ENCODE measurements around the gene RAB10. TPM values are rescaled to one million over a fixed set of nuclear protein-coding genes. Genes with fewer than 3 reads are reported as not detected.
A peak's percentile ranks its signal among the peaks of the same experiment; 100 is the strongest.

RAB10 gene
- total RNA-seq, 2 donors from 2014 or later: 115 to 121 TPM

DNA sequence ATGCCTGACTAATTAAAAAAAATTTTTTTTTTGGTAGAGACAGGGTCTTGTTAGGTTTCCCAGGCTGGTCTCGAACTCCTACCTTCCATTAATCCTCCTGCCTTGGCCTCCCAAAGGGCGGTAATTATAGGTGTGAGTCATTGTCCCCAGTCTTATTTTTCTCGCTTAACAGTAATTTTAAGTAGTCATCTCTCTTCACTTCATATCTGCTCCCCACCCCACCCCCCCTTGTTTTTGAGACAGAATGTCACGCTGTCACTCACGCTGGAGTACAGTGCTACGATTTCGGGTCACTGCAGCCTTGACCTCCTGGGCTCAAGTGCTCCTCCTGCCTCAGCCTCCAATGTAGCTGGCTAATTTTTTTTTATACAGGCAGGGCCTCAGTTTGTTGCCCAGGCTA, 27.7 kb downstream of the RAB10 start:
- Histone ChIP-seq H3K36me3 (ENCODE audit: control insufficient read depth, insufficient read depth, low read length) (peaks cover 38% of the 10 kb centered on the region), H3K4me1 (ENCODE audit: control insufficient read depth, insufficient read depth, low read length) (peaks cover 3% of the 10 kb centered on the region), H3K27me3 (ENCODE audit: control insufficient read depth, insufficient read depth, low read length, poor library complexity, severe bottlenecking) (no peaks in the 10 kb centered on the region), H3K9me3 (ENCODE audit: control insufficient read depth, low read length) (no peaks in the 10 kb centered on the region), H3K4me3 (ENCODE audit: low read length) (no peak overlapping the region), H3K9ac (ENCODE audit: extremely low read depth, low read length, poor library complexity, severe bottlenecking) (no peak overlapping the region), H3K27ac (ENCODE audit: low read depth, low read length) (no peak overlapping the region)
- Mint-ChIP-seq H3K4me3 (no peak overlapping the region), H3K9me3 (no peaks in the 10 kb centered on the region), H3K27ac (no peak overlapping the region), H3K36me3 (ENCODE audit: low read depth) (peaks cover 42% of the 10 kb centered on the region), H3K27me3 (ENCODE audit: insufficient read depth) (no peaks in the 10 kb centered on the region), H3K4me1 (peaks cover 24% of the 10 kb centered on the region)
- no peak for DNase-seq
- TF ChIP-seq CTCF (conservative IDR thresholded peaks at IDR 0.05): no peak
- 86 to 88% methylated on average over 7 of the region's 7 CpGs for WGBS, 2 experiments (ENCODE audit: insufficient coverage in 1 of 2, insufficient read length in 1 of 2)

DNA sequence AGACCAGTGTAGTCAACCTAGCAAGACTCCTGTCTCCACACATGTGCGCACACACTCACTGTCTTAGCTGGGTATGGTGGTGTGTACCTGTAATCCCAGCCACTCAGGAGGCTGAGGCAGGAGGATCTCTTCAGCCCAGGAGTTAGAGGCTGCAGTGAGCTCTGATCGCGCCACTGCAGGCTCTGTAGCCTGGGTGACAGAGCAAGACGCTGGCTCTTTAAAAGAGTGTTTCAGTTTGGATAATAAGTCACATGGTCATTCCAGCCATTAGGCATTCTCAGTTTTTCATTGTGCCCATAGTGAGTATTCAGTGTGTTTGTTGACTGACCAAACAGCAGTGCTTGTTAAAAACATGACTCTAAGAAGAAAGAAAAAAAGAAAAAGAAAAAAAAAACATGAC, 31.0 kb downstream of the RAB10 start:
- WGBS, 2 experiments (ENCODE audit: insufficient coverage in 1 of 2, insufficient read length in 1 of 2): 95 to 100% methylated on average over 3 to 4 of the region's 4 CpGs
- Histone ChIP-seq H3K9ac (ENCODE audit: extremely low read depth, low read length, poor library complexity, severe bottlenecking) (no peak overlapping the region), H3K27me3 (ENCODE audit: control insufficient read depth, insufficient read depth, low read length, poor library complexity, severe bottlenecking) (no peaks in the 10 kb centered on the region), H3K9me3 (ENCODE audit: control insufficient read depth, low read length) (no peaks in the 10 kb centered on the region), H3K4me1 (ENCODE audit: control insufficient read depth, insufficient read depth, low read length) (peaks cover 7% of the 10 kb centered on the region), H3K4me3 (ENCODE audit: low read length) (no peak overlapping the region), H3K36me3 (ENCODE audit: control insufficient read depth, insufficient read depth, low read length) (peaks cover 37% of the 10 kb centered on the region), H3K27ac (ENCODE audit: low read depth, low read length) (no peak overlapping the region)
- Mint-ChIP-seq H3K4me1 (peaks cover 34% of the 10 kb centered on the region), H3K27ac (no peak overlapping the region), H3K9me3 (no peaks in the 10 kb centered on the region), H3K36me3 (ENCODE audit: low read depth) (peaks cover 34% of the 10 kb centered on the region), H3K27me3 (ENCODE audit: insufficient read depth) (no peaks in the 10 kb centered on the region), H3K4me3 (no peak overlapping the region)
- no peak for TF ChIP-seq CTCF (conservative IDR thresholded peaks at IDR 0.05)
- no peak for DNase-seq

DNA sequence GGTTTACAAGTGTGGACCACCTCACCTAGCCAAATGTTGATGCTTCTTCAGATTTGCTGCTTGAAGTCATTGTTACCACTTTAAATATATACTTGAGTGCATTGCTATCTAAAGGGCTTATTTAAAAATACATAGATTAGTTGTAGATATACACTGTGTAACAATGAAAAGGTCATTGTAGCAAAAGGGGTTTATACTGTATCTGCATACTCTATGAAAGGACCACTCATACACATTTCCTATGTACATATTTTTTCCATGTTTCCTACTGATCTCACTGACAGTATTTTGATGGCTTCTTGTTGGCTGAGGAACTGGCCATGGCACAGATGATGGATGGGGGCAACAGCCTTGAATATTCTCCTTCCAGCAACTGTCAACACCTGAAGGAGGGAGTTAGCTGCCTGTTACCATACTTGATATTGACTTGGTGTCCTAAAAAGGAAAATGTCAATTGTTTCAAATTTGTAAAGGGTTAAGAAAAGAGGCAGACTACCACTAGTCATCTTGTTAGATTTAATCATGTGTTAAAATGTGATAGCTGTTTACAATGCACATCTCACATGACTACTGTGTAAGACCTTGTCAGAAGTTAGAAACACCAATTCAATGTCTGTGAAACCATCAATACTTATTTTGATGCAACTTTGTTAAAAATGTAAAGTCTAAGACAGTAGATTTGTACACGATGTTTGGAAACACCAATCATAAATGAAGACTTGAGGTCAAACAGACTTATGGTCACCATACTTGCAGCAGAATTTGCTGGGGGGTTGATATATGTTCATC, 33.5 kb downstream of the RAB10 start:
- Mint-ChIP-seq H3K9me3 (no peaks in the 10 kb centered on the region), H3K27ac (peak overlapping the region; percentile 67), H3K4me3 (no peak overlapping the region), H3K36me3 (ENCODE audit: low read depth) (peaks cover 20% of the 10 kb centered on the region), H3K4me1 (peaks cover 38% of the 10 kb centered on the region), H3K27me3 (ENCODE audit: insufficient read depth) (no peaks in the 10 kb centered on the region)
- H3K9ac ChIP-seq (ENCODE audit: extremely low read depth, low read length, poor library complexity, severe bottlenecking): no peak overlapping the region
- H3K27ac ChIP-seq (ENCODE audit: low read depth, low read length): no peak overlapping the region
- H3K36me3 ChIP-seq (ENCODE audit: control insufficient read depth, insufficient read depth, low read length): peaks cover 39% of the 10 kb centered on the region
- H3K4me3 ChIP-seq (ENCODE audit: low read length): peak overlapping the region; percentile 56
- DNase-seq: no peak
- H3K27me3 ChIP-seq (ENCODE audit: control insufficient read depth, insufficient read depth, low read length, poor library complexity, severe bottlenecking): no peaks in the 10 kb centered on the region
- H3K4me1 ChIP-seq (ENCODE audit: control insufficient read depth, insufficient read depth, low read length): peaks cover 7% of the 10 kb centered on the region
- no peaks in the 10 kb centered on the region for H3K9me3 ChIP-seq (ENCODE audit: control insufficient read depth, low read length)
- WGBS, 2 experiments (ENCODE audit: insufficient coverage in 1 of 2, insufficient read length in 1 of 2): 88 to 100% methylated on average over 1 of the region's 1 CpG
- TF ChIP-seq CTCF (conservative IDR thresholded peaks at IDR 0.05): no peak
